Transverse colon (tissue), 4 donors: ENCODE measurements around the gene TNFRSF19.

Source experiments
- POLR2AphosphoS5 ChIP-seq, 3 donors: sonication (generic); formaldehyde crosslinking; IDR thresholded peaks; one replicate each; pipeline ENCODE4 v1.6.1; 2016; ENCODE audit warnings: antibody characterized with exemption in 3 of 3
- TF ChIP-seq, protein P1 (sequence below), 5 experiments: fragments of 200-600 bp in 3 of 5; fragments of 450-650 bp in 2 of 5; sonication (generic) in 3 of 5; IDR thresholded peaks; 1 replicate in 2 of 5; 2 replicates in 3 of 5; pipeline ENCODE4 v1.5.1; 2016 to 2017; ENCODE audit warnings: antibody characterized with exemption in 5 of 5, inconsistent platforms in 3 of 5, mild to moderate bottlenecking in 2 of 5, moderate library complexity in 1 of 5

DNA sequence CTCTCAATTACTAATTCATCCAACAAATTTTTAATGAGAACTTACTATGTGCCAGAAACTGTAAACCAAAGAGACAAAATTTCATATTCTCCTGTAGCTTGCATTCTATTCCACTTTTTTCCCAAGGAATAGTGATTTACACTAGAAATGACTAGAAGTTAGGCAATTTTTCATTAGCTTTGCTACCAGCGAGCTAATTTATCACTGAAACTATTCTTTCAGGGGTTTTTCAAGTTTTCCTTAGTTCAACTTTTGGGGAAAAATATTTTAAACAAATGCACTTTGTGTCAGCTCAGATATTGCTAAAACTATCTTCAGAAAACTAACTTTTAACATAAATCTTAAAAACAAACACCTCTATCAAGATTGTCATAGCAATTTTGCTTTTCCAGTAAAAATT is 5.4 kb downstream of the TNFRSF19 start:
- TF ChIP-seq, protein P1, sequence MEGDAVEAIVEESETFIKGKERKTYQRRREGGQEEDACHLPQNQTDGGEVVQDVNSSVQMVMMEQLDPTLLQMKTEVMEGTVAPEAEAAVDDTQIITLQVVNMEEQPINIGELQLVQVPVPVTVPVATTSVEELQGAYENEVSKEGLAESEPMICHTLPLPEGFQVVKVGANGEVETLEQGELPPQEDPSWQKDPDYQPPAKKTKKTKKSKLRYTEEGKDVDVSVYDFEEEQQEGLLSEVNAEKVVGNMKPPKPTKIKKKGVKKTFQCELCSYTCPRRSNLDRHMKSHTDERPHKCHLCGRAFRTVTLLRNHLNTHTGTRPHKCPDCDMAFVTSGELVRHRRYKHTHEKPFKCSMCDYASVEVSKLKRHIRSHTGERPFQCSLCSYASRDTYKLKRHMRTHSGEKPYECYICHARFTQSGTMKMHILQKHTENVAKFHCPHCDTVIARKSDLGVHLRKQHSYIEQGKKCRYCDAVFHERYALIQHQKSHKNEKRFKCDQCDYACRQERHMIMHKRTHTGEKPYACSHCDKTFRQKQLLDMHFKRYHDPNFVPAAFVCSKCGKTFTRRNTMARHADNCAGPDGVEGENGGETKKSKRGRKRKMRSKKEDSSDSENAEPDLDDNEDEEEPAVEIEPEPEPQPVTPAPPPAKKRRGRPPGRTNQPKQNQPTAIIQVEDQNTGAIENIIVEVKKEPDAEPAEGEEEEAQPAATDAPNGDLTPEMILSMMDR (IDR thresholded peaks at IDR 0.05): no peak
- no peak for TF ChIP-seq POLR2AphosphoS5 (IDR thresholded peaks at IDR 0.05)
